Spleen (tissue), 7 donors: ENCODE data around the gene PMIS2.

ENCODE experiments used
- CTCF ChIP-seq, 11 experiments: fragments of 200-600 bp in 7 of 11; fragments of 450-650 bp in 4 of 11; sonication (generic) in 4 of 11; IDR thresholded peaks in 8 of 11; conservative IDR thresholded peaks in 3 of 11; 1 replicate in 7 of 11; 2 replicates in 4 of 11; pipeline versions ENCODE4 v1.4.0 to v1.8.0; 2016 to 2021; ENCODE audit warnings: antibody characterized with exemption in 11 of 11, inconsistent platforms in 4 of 11, mild to moderate bottlenecking in 1 of 11
- POLR2A ChIP-seq, 3 donors: fragments of 450-650 bp; IDR thresholded peaks; one replicate each; pipeline ENCODE4 v1.5.1; 2017; ENCODE audit warnings: antibody characterized with exemption in 3 of 3, mild to moderate bottlenecking in 1 of 3
- donor health status: DM: no; HTN: no; CAD: no; lungs with moderate emphysema.
- donor health status: DM: no; HTN: no; CAD: no.
- donor health status: DM: no; HTN: no; CAD: no.

- no peak for TF ChIP-seq POLR2A (IDR thresholded peaks at IDR 0.05)
- no peak for TF ChIP-seq CTCF (IDR thresholded peaks at IDR 0.05 in 8 of 11, conservative IDR thresholded peaks at IDR 0.05 in 3 of 11)
Measured at GRCh38 chr19:35607661-35608060, 21.7 kb downstream of the PMIS2 start.
